NT2/D1 (cell line): ENCODE measurements around the gene TOLLIP.

Source experiments
- DNase-seq: peaks from one replicate; pipeline ENCODE4 v3.0.0-alpha.2; 2011; ENCODE audit warnings: low read depth, low spot score
- H3K27me3 ChIP-seq: 2 replicates; pipeline ENCODE4 v1.6.0; 2011; ENCODE audit warnings: mild to moderate bottlenecking; ENCODE audit not compliant: insufficient read length, insufficient read depth
- H3K36me3 ChIP-seq: 2 replicates; pipeline ENCODE4 v1.6.1; 2011; ENCODE audit warnings: mild to moderate bottlenecking, low read length, mixed read lengths; ENCODE audit not compliant: insufficient read depth, insufficient read length
- H3K4me1 ChIP-seq: 2 replicates; pipeline ENCODE4 v1.5.1; 2011; ENCODE audit not compliant: insufficient read depth, insufficient read length
- H3K4me3 ChIP-seq: 2 replicates; pipeline ENCODE4 v1.5.1; 2011; ENCODE audit warnings: low read depth; ENCODE audit not compliant: insufficient read length
- H3K9ac ChIP-seq: 2 replicates; pipeline ENCODE4 v1.6.0; 2011; ENCODE audit warnings: low read depth; ENCODE audit not compliant: insufficient read length
- H3K9me3 ChIP-seq: 2 replicates; pipeline ENCODE4 v1.5.1; 2011; ENCODE audit warnings: mild to moderate bottlenecking, low read length; ENCODE audit not compliant: insufficient read depth
- SUZ12 ChIP-seq: IDR thresholded peaks from 2 replicates; pipeline ENCODE4 v1.6.1; 2011; ENCODE audit not compliant: insufficient read length, insufficient read depth; ENCODE audit errors: extremely low read depth
- YY1 ChIP-seq: IDR thresholded peaks from 2 replicates; pipeline ENCODE4 v1.6.1; 2011; ENCODE audit not compliant: insufficient read length, insufficient read depth
- ZNF274 ChIP-seq: IDR thresholded peaks from 2 replicates; pipeline ENCODE4 v1.6.1; 2011; ENCODE audit warnings: mild to moderate bottlenecking, low read depth, low read length

Gene TOLLIP

GRCh38 chr11:1287928-1288327 lies 21.5 kb downstream of the TOLLIP start:
- peaks cover 76% of the 10 kb centered on the region for H3K36me3 ChIP-seq
- DNase-seq, result no peak
- peaks cover 10% of the 10 kb centered on the region; the same call in 1 of the 2 replicates for H3K9me3 ChIP-seq
- TF ChIP-seq ZNF274 (no peak), YY1 (no peak)
- H3K4me1 ChIP-seq, result no peaks in the 10 kb centered on the region
- no peak overlapping the region for H3K4me3 ChIP-seq
- H3K27me3 ChIP-seq, result no peaks in the 10 kb centered on the region
- H3K9ac ChIP-seq, result no peak overlapping the region

GRCh38 chr11:1285876-1286275 lies 23.6 kb downstream of the TOLLIP start:
- no peak overlapping the region for H3K9ac ChIP-seq
- H3K9me3 ChIP-seq, result peaks cover 10% of the 10 kb centered on the region; the same call in 1 of the 2 replicates
- H3K4me1 ChIP-seq, result no peaks in the 10 kb centered on the region
- peaks cover 80% of the 10 kb centered on the region for H3K36me3 ChIP-seq
- no peak for DNase-seq
- TF ChIP-seq ZNF274 (no peak), SUZ12 (no peak), YY1 (no peak)
- H3K27me3 ChIP-seq, result no peaks in the 10 kb centered on the region
- no peak overlapping the region for H3K4me3 ChIP-seq

GRCh38 chr11:1285316-1285744 lies 24.1 kb downstream of the TOLLIP start:
- Histone ChIP-seq H3K4me3 (no peak overlapping the region), H3K9me3 (peaks cover 10% of the 10 kb centered on the region; the same call in 1 of the 2 replicates), H3K4me1 (no peaks in the 10 kb centered on the region), H3K9ac (no peak overlapping the region), H3K27me3 (no peaks in the 10 kb centered on the region), H3K36me3 (peaks cover 80% of the 10 kb centered on the region)
- TF ChIP-seq SUZ12 (no peak), ZNF274 (no peak), YY1 (no peak)
- no peak for DNase-seq

GRCh38 chr11:1283906-1284305 lies 25.5 kb downstream of the TOLLIP start:
- no peak for TF ChIP-seq YY1
- no peak for TF ChIP-seq SUZ12
- no peak for TF ChIP-seq ZNF274

GRCh38 chr11:1283091-1283511 lies 26.3 kb downstream of the TOLLIP start:
- Histone ChIP-seq H3K36me3 (peaks cover 80% of the 10 kb centered on the region), H3K4me3 (no peak overlapping the region), H3K27me3 (no peaks in the 10 kb centered on the region), H3K4me1 (no peaks in the 10 kb centered on the region), H3K9me3 (peaks cover 4% of the 10 kb centered on the region; the same call in 1 of the 2 replicates), H3K9ac (no peak overlapping the region)
- DNase-seq, result no peak
- no peak for TF ChIP-seq SUZ12

More at GRCh38 chr11:1283906-1284305, 25.5 kb downstream of the TOLLIP start:
- no peak overlapping the region for H3K4me3 ChIP-seq
- peaks cover 10% of the 10 kb centered on the region; the same call in 1 of the 2 replicates for H3K9me3 ChIP-seq
- no peaks in the 10 kb centered on the region for H3K27me3 ChIP-seq
- no peak for DNase-seq
- H3K9ac ChIP-seq, result no peak overlapping the region
- H3K4me1 ChIP-seq, result no peaks in the 10 kb centered on the region
- peaks cover 80% of the 10 kb centered on the region for H3K36me3 ChIP-seq

GRCh38 chr11:1281974-1282365 lies 27.5 kb downstream of the TOLLIP start:
- Histone ChIP-seq H3K4me3 (no peak overlapping the region), H3K27me3 (no peaks in the 10 kb centered on the region), H3K36me3 (peaks cover 85% of the 10 kb centered on the region), H3K9me3 (no peaks in the 10 kb centered on the region), H3K9ac (no peak overlapping the region), H3K4me1 (no peaks in the 10 kb centered on the region)
- TF ChIP-seq YY1 (no peak), ZNF274 (no peak), SUZ12 (no peak)
- DNase-seq, result no peak

- Histone ChIP-seq H3K9ac (no peak overlapping the region), H3K27me3 (no peaks in the 10 kb centered on the region), H3K36me3 (peaks cover 85% of the 10 kb centered on the region), H3K4me1 (no peaks in the 10 kb centered on the region), H3K4me3 (no peak overlapping the region), H3K9me3 (no peaks in the 10 kb centered on the region)
- DNase-seq, result no peak
- no peak for TF ChIP-seq SUZ12
- no peak for TF ChIP-seq YY1
- TF ChIP-seq ZNF274, result no peak
These were observed 28.0 kb downstream of the TOLLIP start for GRCh38 chr11:1281326-1281973.
